Hepatic stellate cell (primary cell): ENCODE results near the gene CHST6.
"Not testable (repeated sequence)": the region's sequence is repeated elsewhere in the genome, so short reads cannot be mapped to it uniquely, and the experiment has no call there.

Experiments
- DNase-seq: peaks from one replicate; pipeline ENCODE4 v3.0.0; 2011; ENCODE audit warnings: low spot score

CHST6 gene

GRCh38 chr16:75475420-75475847 lies 19.8 kb downstream of the CHST6 start:
- DNase-seq, result no peak

GRCh38 chr16:75472908-75473877 lies 22.0 kb downstream of the CHST6 start:
- no peak for DNase-seq

GRCh38 chr16:75471723-75472633 lies 23.3 kb downstream of the CHST6 start:
- peak; percentile 87 for DNase-seq

GRCh38 chr16:75466760-75467159 lies 28.5 kb downstream of the CHST6 start:
- DNase-seq, result no peak

GRCh38 chr16:75464122-75464918 lies 30.9 kb downstream of the CHST6 start, which contains the start of gene TMEM170A:
Gene TMEM170A, minus strand, starts transcription at chr16:75464689. Its CDS starts 89 bp downstream, at chr16:75464600.
- DNase-seq, result peak; percentile 99

GRCh38 chr16:75463389-75464121 lies 31.7 kb downstream of the CHST6 start:
- not testable (repeated sequence) for DNase-seq

GRCh38 chr16:75462806-75463205 lies 32.4 kb downstream of the CHST6 start:
- DNase-seq, result no peak

- no peak for DNase-seq
These were observed 33.7 kb downstream of the CHST6 start for GRCh38 chr16:75461575-75461974.

GRCh38 chr16:75460446-75460845 lies 34.8 kb downstream of the CHST6 start:
- DNase-seq, result no peak

- no peak for DNase-seq
These were observed 35.5 kb downstream of the CHST6 start for GRCh38 chr16:75459691-75460090.

GRCh38 chr16:75458439-75458838 lies 36.8 kb downstream of the CHST6 start:
- no peak for DNase-seq

GRCh38 chr16:75458029-75458428 lies 37.2 kb downstream of the CHST6 start:
- no peak for DNase-seq

GRCh38 chr16:75457485-75458021 lies 37.7 kb downstream of the CHST6 start:
- no peak for DNase-seq

GRCh38 chr16:75456971-75457370 lies 38.3 kb downstream of the CHST6 start:
- DNase-seq, result no peak

- not testable (repeated sequence) for DNase-seq
These were observed 38.8 kb downstream of the CHST6 start for GRCh38 chr16:75456486-75456885.

GRCh38 chr16:75455677-75456076 lies 39.6 kb downstream of the CHST6 start:
- DNase-seq, result no peak

- DNase-seq, result no peak
These were observed 42.6 kb downstream of the CHST6 start for GRCh38 chr16:75452464-75453190.

GRCh38 chr16:75446416-75446815 lies 48.8 kb downstream of the CHST6 start:
- no peak for DNase-seq

GRCh38 chr16:75445298-75445697 lies 49.9 kb downstream of the CHST6 start:
- no peak for DNase-seq

GRCh38 chr16:75443298-75443697 lies 51.9 kb downstream of the CHST6 start:
- DNase-seq, result no peak
